GM12875 (cell line): Measurements from ENCODE around the gene NOTUM.
"Not testable (repeated sequence)": the region's sequence is repeated elsewhere in the genome, so short reads cannot be mapped to it uniquely, and the experiment has no call there.

ENCODE experiments used
- H3K4me3 ChIP-seq: one replicate; pipeline ENCODE4 v1.5.1; 2011; ENCODE audit warnings: low read depth, low read length, control low read depth
- TF ChIP-seq, protein P1 (sequence below): IDR thresholded peaks from 2 replicates; pipeline ENCODE4 v1.5.1; 2011; ENCODE audit warnings: low read depth, mild to moderate bottlenecking, control low read depth, inconsistent platforms, low read length, moderate library complexity, borderline replicate concordance; ENCODE audit not compliant: insufficient read depth

Gene NOTUM

DNA sequence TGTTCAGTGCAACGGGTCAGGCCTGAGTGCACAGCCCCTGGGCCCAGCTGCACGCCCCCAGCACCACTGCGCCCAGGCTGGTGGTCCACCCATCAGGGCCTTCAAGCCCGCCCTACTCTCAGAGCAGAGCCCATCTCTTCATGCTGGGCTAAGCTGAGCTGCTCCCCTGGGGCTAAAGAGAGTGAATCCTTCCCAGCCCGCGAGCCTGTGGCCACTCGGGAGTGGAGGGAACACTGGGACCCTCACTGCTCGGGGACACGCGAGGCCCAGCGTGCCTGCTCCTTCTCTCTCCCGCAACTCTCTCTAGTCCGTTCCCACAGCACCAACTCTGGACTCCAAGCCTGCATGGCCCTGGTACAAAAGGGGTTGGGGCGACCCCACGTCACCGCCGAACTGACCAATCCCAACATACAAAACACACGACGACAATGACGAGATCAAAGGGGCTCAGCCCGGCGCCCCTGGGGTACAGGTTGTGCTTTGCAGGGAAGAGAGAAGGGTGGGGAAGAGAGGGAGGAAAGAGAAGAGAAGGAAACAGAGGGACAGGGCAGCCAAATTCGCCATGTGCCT is 38.9 kb downstream of the NOTUM start:
- TF ChIP-seq, protein P1, sequence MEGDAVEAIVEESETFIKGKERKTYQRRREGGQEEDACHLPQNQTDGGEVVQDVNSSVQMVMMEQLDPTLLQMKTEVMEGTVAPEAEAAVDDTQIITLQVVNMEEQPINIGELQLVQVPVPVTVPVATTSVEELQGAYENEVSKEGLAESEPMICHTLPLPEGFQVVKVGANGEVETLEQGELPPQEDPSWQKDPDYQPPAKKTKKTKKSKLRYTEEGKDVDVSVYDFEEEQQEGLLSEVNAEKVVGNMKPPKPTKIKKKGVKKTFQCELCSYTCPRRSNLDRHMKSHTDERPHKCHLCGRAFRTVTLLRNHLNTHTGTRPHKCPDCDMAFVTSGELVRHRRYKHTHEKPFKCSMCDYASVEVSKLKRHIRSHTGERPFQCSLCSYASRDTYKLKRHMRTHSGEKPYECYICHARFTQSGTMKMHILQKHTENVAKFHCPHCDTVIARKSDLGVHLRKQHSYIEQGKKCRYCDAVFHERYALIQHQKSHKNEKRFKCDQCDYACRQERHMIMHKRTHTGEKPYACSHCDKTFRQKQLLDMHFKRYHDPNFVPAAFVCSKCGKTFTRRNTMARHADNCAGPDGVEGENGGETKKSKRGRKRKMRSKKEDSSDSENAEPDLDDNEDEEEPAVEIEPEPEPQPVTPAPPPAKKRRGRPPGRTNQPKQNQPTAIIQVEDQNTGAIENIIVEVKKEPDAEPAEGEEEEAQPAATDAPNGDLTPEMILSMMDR: no peak
- H3K4me3 ChIP-seq: no peak overlapping the region

DNA sequence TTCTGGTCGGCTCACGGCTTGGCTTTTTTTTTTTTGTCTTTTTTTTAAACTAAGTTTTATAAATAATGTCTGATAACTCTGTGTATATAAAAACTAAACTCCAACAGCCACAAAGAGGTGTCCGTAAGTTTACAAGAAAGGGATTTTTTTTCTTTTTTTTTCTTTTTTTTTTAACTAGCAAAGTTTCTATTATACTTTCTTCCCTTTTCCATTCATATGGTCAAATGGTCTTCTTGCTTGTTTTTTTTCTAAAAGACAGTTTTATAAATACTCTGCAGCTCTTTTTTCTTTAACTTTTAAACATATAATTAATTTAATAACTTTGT is 39.5 kb downstream of the NOTUM start:
- H3K4me3 ChIP-seq: no peak overlapping the region

DNA sequence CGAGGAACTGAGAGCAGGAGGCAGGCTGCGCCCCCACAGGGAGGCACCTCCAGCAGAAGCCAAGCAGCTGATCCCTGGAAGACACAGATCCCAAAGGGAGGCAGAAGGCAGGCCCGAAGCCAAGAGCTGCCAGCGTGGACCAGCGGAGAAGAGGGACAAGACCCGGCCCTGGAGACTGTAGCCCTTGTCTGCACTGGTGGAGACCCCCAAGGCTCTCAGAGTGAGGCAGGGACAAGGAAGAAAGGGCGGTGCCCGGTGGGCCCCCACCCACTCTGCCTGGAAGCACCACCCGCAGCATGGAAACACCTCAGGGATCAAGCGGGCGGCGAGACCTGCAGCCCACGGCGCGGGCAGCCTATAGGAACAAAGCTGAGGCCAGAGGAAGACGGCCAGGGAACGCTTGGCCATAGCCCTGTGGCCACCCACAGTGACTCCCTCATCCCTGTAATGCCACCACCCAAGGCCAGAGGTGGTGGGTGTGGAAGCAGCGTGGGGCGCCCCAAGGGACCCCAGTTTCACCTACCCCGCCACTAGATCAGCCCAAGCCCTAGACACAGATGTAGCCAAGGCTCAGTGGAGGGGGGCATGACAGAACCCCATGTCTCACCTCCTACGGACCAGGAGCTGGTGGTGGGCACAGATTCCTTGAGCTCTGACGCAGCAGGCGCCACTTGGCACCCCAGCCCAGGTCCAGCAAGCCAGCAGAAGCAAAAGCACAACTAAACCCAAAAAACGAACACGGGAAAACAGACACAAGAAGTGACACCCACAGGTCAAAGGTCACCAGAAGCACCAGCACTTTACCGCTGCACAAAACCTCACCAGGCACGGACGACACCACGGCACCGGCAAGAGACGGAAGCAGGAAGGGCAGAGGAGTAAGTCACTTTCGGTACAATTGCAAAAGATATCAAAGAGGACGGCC is 40.1 kb downstream of the NOTUM start:
- TF ChIP-seq, protein P1: no peak
- H3K4me3 ChIP-seq: no peak overlapping the region

More for the DNA sequence above, 39.5 kb downstream of the NOTUM start:
- TF ChIP-seq, protein P1: no peak

DNA sequence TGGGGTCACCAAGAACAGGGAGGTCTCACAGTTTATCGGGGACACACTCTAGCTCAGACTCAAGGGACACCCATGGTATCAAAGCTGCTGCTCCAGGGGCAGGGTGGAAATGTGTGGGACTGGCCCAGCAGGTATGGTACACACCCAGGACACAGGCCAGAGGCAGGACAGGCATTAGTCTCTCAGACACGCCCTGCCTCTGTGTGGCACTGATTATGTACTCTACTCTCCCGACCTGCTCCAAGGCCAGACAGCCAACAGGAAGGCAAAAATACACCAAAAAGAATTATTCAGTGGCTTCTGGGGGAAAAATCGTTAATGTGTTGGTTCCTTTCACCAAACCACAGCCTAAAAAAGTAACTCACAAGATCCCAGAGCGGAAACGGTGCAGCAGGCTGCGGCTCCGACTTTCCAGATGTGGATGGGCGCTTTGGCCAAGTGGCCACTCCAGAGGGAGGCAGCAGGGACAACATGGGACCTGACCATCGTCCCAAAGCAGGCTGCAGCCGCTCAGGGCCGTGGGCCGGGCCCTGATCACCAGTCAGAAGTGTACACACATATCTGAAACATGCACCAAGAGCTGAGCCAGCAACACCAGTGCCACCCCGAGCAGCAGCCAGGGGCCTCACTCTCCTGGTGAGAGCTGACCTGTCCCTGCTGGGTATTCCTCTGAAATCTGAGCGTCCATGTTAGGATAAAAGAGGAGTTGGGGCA is 42.0 kb downstream of the NOTUM start:
- TF ChIP-seq, protein P1: no peak

DNA sequence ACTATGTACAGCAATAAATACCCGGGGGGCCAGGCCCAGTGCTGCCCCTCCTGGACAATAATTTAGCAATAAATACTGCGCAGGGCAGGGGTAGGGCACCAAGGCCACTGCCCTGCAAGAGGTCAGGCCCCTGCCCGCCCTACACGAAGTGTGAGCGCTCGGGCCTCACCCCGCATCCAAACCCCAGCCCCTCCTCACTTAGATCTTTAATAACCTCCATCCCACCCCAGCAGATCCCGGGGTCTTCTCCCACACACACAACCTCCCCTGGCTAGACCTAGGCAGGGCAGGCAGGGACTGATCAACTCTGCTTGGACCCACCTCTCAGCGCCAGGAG is 42.7 kb downstream of the NOTUM start:
- H3K4me3 ChIP-seq: not testable (repeated sequence)

More for the DNA sequence above, 42.0 kb downstream of the NOTUM start:
- H3K4me3 ChIP-seq: no peak overlapping the region

DNA sequence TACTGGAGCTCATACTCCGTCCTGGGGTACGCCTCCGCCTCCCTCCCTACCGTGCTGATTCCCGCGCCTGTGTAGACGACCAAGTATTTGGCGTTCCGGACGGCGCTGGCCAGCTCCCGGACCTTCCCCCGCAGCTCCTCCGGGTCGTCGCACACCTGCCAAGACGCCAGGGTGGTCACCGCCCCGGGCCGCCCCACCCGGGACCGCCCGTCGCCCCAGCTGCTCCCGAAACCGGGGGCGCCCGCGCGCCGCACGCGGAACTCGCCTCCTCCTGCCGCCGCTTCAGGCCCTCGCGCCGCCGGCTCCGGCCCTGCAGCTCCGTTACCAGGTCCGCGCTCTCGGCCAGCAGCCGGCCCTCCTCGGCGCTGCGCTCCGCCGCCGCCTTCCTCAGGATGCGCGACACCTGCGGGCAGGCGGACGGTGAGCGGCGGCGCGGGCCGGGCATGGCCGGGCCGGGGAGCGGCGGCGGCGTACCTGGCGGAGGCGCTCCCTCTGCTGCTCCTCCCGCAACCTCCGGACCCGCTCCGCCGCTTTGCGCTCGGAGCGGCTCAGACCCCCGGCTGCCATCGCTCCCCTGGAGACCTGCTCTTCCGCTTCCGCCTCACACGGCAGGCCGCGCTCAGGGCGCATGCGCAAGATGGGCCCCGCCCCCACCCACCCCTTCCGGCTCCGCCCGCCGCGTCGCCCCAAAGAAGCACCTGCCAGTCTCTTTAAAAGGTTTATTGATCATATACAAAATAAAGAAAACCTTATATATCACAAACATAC is 43.2 kb downstream of the NOTUM start, which contains the start of gene SIRT7:
SIRT7 (minus strand) TSS at position 612 of the 768 bp plus-strand sequence; CDS start at position 567, 45 bp downstream.
- peak within 1 kb of the TSS; percentile 65 for H3K4me3 ChIP-seq
- TF ChIP-seq, protein P1: no peak
